ENCODE data around the gene CNTN5.

The CNTN5 gene

GRCh38 chr11:99509863-99510262 is 489.1 kb downstream of the CNTN5 start:
- H3K4me3 ChIP-seq (ENCODE audit: low read depth, low read length), result no peak overlapping the region
- no peak for TF ChIP-seq CTCF (IDR thresholded peaks at IDR 0.05; ENCODE audit: low read depth, low read length, missing control alignments)
- no peak for DNase-seq (ENCODE audit: low read depth)

- no peak for DNase-seq (ENCODE audit: low read depth)
- H3K4me3 ChIP-seq (ENCODE audit: low read depth, low read length), result no peak overlapping the region
- no peak for TF ChIP-seq CTCF (IDR thresholded peaks at IDR 0.05; ENCODE audit: low read depth, low read length, missing control alignments)
Observed at GRCh38 chr11:99513368-99513767, 492.6 kb downstream of the CNTN5 start.

GRCh38 chr11:99519095-99519494 is 498.3 kb downstream of the CNTN5 start:
- no peak for DNase-seq (ENCODE audit: low read depth)
- H3K4me3 ChIP-seq (ENCODE audit: low read depth, low read length), result no peak overlapping the region
- TF ChIP-seq CTCF (IDR thresholded peaks at IDR 0.05; ENCODE audit: low read depth, low read length, missing control alignments), result no peak

DNA sequence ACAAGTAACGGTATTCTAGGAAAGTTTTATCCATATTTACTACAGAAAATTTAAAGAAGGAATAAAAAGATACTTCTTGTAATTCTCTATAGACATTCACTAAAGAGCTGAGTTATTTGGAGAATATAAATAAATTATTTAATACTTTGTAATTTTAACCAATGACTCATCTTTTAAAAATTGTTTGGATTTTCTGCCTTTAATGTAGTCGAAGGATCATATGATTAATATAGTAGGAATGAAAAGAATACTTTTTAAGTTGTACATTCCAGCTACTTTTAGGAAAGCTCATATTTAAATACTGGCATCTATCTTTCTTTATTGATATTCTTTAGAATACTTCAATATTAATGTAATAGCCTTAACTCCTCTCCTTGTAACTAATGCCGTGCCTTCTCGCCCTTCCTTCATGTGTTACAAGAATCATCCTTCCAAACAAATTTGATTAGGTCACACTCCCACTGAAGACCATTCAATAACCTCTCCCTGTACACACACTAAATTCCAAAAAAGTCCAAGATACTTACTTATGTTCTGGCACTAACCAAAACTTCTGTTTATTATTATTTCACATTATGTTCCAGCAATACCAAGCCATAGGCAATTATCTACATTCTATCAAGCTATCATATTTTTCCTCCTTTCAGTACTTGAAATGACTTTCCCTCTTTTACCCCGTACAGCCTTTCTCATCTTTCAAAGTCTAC is 501.9 kb downstream of the CNTN5 start:
- no peak for TF ChIP-seq CTCF (IDR thresholded peaks at IDR 0.05; ENCODE audit: low read depth, low read length, missing control alignments)
- no peak for DNase-seq (ENCODE audit: low read depth)
- no peak overlapping the region for H3K4me3 ChIP-seq (ENCODE audit: low read depth, low read length)

DNA sequence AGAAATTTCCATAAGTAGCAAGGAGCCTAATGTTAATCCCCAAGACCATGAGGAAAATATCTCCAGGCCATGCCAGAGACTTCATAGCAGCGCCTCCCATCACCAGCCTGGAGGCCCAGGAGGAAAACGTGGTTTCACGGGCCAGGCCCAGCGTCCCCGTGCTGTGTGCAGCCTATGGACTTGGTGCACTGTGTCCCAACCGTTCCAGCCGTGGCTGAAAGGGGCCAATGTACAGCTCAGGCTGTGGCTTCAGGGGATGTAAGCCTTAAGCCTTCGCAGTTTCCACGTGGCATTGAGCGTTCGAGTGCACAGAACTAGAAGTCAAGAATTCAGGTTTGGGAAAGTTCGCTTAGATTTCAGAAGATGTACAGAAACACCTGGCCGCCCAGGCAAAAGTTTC is 510.7 kb downstream of the CNTN5 start:
- no peak overlapping the region for H3K4me3 ChIP-seq (ENCODE audit: low read depth, low read length)
- DNase-seq (ENCODE audit: low read depth), result no peak
- TF ChIP-seq CTCF (IDR thresholded peaks at IDR 0.05; ENCODE audit: low read depth, low read length, missing control alignments), result no peak

DNA sequence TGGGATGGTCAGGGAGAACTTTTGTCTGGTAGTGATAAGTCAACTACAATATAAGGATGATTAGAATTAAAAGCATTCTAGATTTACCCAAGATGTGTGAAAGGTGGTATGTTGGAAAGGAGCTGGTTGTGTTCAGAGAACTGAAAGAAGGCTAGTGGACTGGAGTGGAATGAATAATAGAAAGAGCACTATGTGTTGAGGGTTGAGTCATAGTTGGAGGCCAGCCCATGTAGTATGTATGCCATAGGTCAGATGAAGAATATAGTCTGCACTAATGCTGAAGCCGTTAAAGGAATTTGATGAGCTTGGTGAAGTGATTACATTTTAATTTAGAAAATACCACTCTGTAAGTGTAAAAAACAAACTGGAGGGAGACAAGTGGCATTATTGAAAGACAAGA is 514.1 kb downstream of the CNTN5 start:
- no peak overlapping the region for H3K4me3 ChIP-seq (ENCODE audit: low read depth, low read length)
- no peak for DNase-seq (ENCODE audit: low read depth)
- TF ChIP-seq CTCF (IDR thresholded peaks at IDR 0.05; ENCODE audit: low read depth, low read length, missing control alignments), result no peak

- DNase-seq (ENCODE audit: low read depth), result no peak
- no peak overlapping the region for H3K4me3 ChIP-seq (ENCODE audit: low read depth, low read length)
- no peak for TF ChIP-seq CTCF (IDR thresholded peaks at IDR 0.05; ENCODE audit: low read depth, low read length, missing control alignments)
Observed at GRCh38 chr11:99535406-99535805, 514.7 kb downstream of the CNTN5 start.

Data from GM12864 (cell line).